Transverse colon (tissue), 4 donors: ENCODE results near the gene SIDT2.

Experiments
- CTCF ChIP-seq, 5 experiments: fragments of 200-600 bp in 3 of 5; fragments of 450-650 bp in 2 of 5; sonication (generic) in 3 of 5; IDR thresholded peaks; 1 replicate in 2 of 5; 2 replicates in 3 of 5; pipeline ENCODE4 v1.5.1; 2016 to 2017; ENCODE audit warnings: antibody characterized with exemption in 5 of 5, inconsistent platforms in 3 of 5, mild to moderate bottlenecking in 2 of 5, moderate library complexity in 1 of 5
- POLR2A ChIP-seq: fragments of 450-650 bp; IDR thresholded peaks from one replicate; pipeline ENCODE4 v1.6.1; 2016; ENCODE audit warnings: antibody characterized with exemption, mild to moderate bottlenecking, moderate library complexity
- POLR2AphosphoS5 ChIP-seq, 3 donors: sonication (generic); formaldehyde crosslinking; IDR thresholded peaks; one replicate each; pipeline ENCODE4 v1.6.1; 2016; ENCODE audit warnings: antibody characterized with exemption in 3 of 3

GRCh38 chr11:117145393-117145761 is 33.2 kb upstream of the SIDT2 start:
- TF ChIP-seq POLR2A (no peak), CTCF (IDR thresholded peaks at IDR 0.05) (peak in 1 of 5 experiments; percentile 31), POLR2AphosphoS5 (IDR thresholded peaks at IDR 0.05) (peak in 1 of 3 donors; percentile 3)
